ENCODE results near the gene POMGNT1. TPM values are rescaled to one million over a fixed set of nuclear protein-coding genes. Genes with fewer than 3 reads are reported as not detected.
"Not testable (repeated sequence)": the region's sequence is repeated elsewhere in the genome, so short reads cannot be mapped to it uniquely, and the experiment has no call there.

The POMGNT1 gene
- total and polyA plus RNA-seq, 2 donors (not counting 3 experiments of a cell fraction or from before 2014, with no cell fraction given): 64.4 to 67.5 TPM

- Histone ChIP-seq H3K9me3 (replicated peaks; ENCODE audit: control insufficient read depth, insufficient read depth, low read length) (no peaks in the 10 kb centered on the region), H3K79me2 (ENCODE audit: control insufficient read depth, insufficient read depth, low read length) (peaks cover 14% of the 10 kb centered on the region), H3K4me1 (ENCODE audit: control insufficient read depth, extremely low read depth, insufficient read depth, low read length) (peaks cover 20% of the 10 kb centered on the region), H3K4me3 (replicated peaks in 1 of 3; ENCODE audit: insufficient read depth in 1 of 3, low read depth in 1 of 3, low read length in 3 of 3) (no peak overlapping the region), H3K27me3 (ENCODE audit: control insufficient read depth in 2 of 2, insufficient read depth in 2 of 2, low read length in 2 of 2) (no peaks in the 10 kb centered on the region), H3K4me2 (ENCODE audit: insufficient read depth, low read length) (no peak overlapping the region), H3K9ac (replicated peaks; ENCODE audit: extremely low read depth, insufficient read depth, low read length) (no peak overlapping the region), H3K27ac (ENCODE audit: insufficient read depth, low read depth, low read length) (no peak overlapping the region), H3K9me1 (replicated peaks; ENCODE audit: control insufficient read depth, extremely low read depth, insufficient read depth, low read length) (no peaks in the 10 kb centered on the region), H4K20me1 (replicated peaks; ENCODE audit: control insufficient read depth, extremely low read depth, insufficient read depth, low read length) (no peaks in the 10 kb centered on the region), H2AFZ (ENCODE audit: low read depth, low read length) (peak overlapping the region; percentile 44), H3K36me3 (ENCODE audit: control insufficient read depth in 2 of 2, extremely low read depth in 1 of 2, insufficient read depth in 2 of 2, low read length in 2 of 2) (no peaks in the 10 kb centered on the region)
- intact Hi-C loops (cut with micrococcal nuclease) (no loop called here), dilution Hi-C loops (cut with MboI; ENCODE audit: extremely low pct_ligation_motif_present, low sequenced_read_pairs) (no loop called here)
- POLR2A ChIA-PET: interaction anchor here (0.6 kb wide), 1 partner anchor 21 kb away, joined by 3 read pairs; no protein-coding TSS in a partner anchor
- FAIRE-seq (peak; percentile 62), DNase-seq (ENCODE audit: low read depth, low spot score) (peak; percentile 13)
- no TSS peak for BruUV-seq (replicated peaks)
- TF ChIP-seq GATA2 (IDR thresholded peaks at IDR 0.05; ENCODE audit: insufficient read depth, insufficient read length, low read depth, low read length) (no peak), JUN (IDR thresholded peaks at IDR 0.05; ENCODE audit: borderline replicate concordance, insufficient read depth, insufficient read length, low read depth) (no peak), CTCF (IDR thresholded peaks at IDR 0.05; ENCODE audit: extremely low read depth in 1 of 2, insufficient read depth in 1 of 2, low read depth in 1 of 2, low read length in 2 of 2) (peak; percentile 13 to 35), FOS (IDR thresholded peaks at IDR 0.05; ENCODE audit: borderline replicate concordance, insufficient read depth, low read length) (no peak), POLR2AphosphoS5 (IDR thresholded peaks at IDR 0.05; ENCODE audit: insufficient read depth, low read depth, low read length) (no peak), EZH2 (IDR thresholded peaks at IDR 0.05; ENCODE audit: borderline replicate concordance, low read depth, low read length, severe bottlenecking) (no peak), MYC (IDR thresholded peaks at IDR 0.05; ENCODE audit: low read depth, low read length) (no peak), POLR2A (IDR thresholded peaks at IDR 0.05; ENCODE audit: low read depth, low read length) (no peak), MAX (IDR thresholded peaks at IDR 0.05; ENCODE audit: insufficient read depth, insufficient read length) (no peak)
- CTCF ChIA-PET: interaction anchor here (0.7 to 3.2 kb wide), 12 partner anchors 9 to 102 kb away, joined by 3 to 47 read pairs (median 5); partner anchors contain the start of genes LRRC41 and UQCRH
These were observed 46.6 kb upstream of the POMGNT1 start for GRCh38 chr1:46244656-46245371.

- H4K20me1 ChIP-seq (replicated peaks; ENCODE audit: control insufficient read depth, extremely low read depth, insufficient read depth, low read length); H3K27ac ChIP-seq (ENCODE audit: insufficient read depth, low read depth, low read length); H3K79me2 ChIP-seq (ENCODE audit: control insufficient read depth, insufficient read depth, low read length); H3K9me3 ChIP-seq (replicated peaks; ENCODE audit: control insufficient read depth, insufficient read depth, low read length); DNase-seq (ENCODE audit: low read depth, low spot score); dilution Hi-C loops (cut with MboI; ENCODE audit: extremely low pct_ligation_motif_present, low sequenced_read_pairs); H3K36me3 ChIP-seq (ENCODE audit: control insufficient read depth in 2 of 2, extremely low read depth in 1 of 2, insufficient read depth in 2 of 2, low read length in 2 of 2); FAIRE-seq; H3K27me3 ChIP-seq (ENCODE audit: control insufficient read depth in 2 of 2, insufficient read depth in 2 of 2, low read length in 2 of 2); intact Hi-C loops (cut with micrococcal nuclease); H3K4me2 ChIP-seq (ENCODE audit: insufficient read depth, low read length); H3K9ac ChIP-seq (replicated peaks; ENCODE audit: extremely low read depth, insufficient read depth, low read length); H3K9me1 ChIP-seq (replicated peaks; ENCODE audit: control insufficient read depth, extremely low read depth, insufficient read depth, low read length); H3K4me3 ChIP-seq (replicated peaks in 1 of 3; ENCODE audit: insufficient read depth in 1 of 3, low read depth in 1 of 3, low read length in 3 of 3); BruUV-seq (replicated peaks); H2AFZ ChIP-seq (ENCODE audit: low read depth, low read length): not testable (repeated sequence)
- ChIA-PET CTCF (interaction anchor here (1.4 to 3.2 kb wide), 3 partner anchors 11 to 103 kb away, joined by 10 to 47 read pairs (median 14); no protein-coding TSS in a partner anchor), POLR2A (interaction anchor here (0.7 kb wide), 1 partner anchor 202 kb away, joined by 3 read pairs; no protein-coding TSS in a partner anchor)
- H3K4me1 ChIP-seq (ENCODE audit: control insufficient read depth, extremely low read depth, insufficient read depth, low read length): peaks cover 16% of the 10 kb centered on the region
These were observed 45.6 kb upstream of the POMGNT1 start for GRCh38 chr1:46243831-46244230.
